OCI-LY7 (cell line): Measurements from ENCODE around the gene ZFYVE9.

Source experiments
- EZH2phosphoT487 ChIP-seq: fragments of 200-600 bp; sonication (generic); IDR thresholded peaks from 2 replicates; pipeline ENCODE4 v1.6.1; 2018; ENCODE audit warnings: low read depth, borderline replicate concordance, mild to moderate bottlenecking, mixed run types, antibody characterized with exemption, low read length, moderate library complexity, mixed read lengths
- TF ChIP-seq, protein P1 (sequence below): fragments of 200-600 bp; sonication (generic); conservative IDR thresholded peaks from 2 replicates; pipeline ENCODE4 v1.5.1; 2014; ENCODE audit warnings: mild to moderate bottlenecking, antibody characterized with exemption, low read length, moderate library complexity, mixed read lengths

DNA sequence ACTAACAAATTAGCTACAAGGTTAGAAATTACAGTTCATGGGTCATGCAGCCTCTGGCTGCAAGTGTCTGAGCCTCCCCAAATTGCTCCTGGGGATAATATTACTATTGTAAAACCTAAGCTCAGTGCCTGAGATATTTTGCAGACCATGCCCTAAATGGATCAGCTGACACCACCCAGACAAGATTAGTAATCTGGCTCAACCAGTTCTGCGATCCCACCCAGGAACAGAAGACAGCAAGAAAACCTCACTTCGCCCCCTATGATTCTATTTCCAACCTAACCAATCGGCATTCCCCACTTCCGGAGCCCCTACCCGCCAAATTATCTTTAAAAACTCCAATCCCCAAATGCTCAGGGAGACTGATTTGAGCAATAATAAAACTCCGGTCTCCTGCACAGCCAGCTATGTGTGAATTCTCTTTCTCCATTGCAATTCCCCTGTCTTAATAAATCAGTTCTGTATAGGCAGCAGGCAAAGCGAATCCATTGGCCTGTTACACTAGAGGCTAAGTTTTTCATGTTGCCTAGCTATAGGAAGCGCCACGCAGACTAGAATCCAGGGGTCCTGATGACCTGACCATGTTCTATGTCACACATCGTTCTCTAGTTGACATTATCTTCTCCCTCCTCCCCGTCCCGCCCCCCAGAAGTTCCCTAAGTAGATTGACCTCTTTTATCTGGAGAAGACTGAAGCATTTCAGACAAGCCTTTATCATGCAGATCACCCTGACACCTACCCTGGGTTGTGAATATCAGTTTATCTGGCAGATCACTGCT, 22.4 kb upstream of the ZFYVE9 start:
- TF ChIP-seq, protein P1, sequence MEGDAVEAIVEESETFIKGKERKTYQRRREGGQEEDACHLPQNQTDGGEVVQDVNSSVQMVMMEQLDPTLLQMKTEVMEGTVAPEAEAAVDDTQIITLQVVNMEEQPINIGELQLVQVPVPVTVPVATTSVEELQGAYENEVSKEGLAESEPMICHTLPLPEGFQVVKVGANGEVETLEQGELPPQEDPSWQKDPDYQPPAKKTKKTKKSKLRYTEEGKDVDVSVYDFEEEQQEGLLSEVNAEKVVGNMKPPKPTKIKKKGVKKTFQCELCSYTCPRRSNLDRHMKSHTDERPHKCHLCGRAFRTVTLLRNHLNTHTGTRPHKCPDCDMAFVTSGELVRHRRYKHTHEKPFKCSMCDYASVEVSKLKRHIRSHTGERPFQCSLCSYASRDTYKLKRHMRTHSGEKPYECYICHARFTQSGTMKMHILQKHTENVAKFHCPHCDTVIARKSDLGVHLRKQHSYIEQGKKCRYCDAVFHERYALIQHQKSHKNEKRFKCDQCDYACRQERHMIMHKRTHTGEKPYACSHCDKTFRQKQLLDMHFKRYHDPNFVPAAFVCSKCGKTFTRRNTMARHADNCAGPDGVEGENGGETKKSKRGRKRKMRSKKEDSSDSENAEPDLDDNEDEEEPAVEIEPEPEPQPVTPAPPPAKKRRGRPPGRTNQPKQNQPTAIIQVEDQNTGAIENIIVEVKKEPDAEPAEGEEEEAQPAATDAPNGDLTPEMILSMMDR = no peak
- no peak for TF ChIP-seq EZH2phosphoT487
